Nucleus accumbens (tissue), 56 donors: ENCODE measurements around the gene PGPEP1.
A peak's percentile ranks its signal among the peaks of the same experiment; 100 is the strongest.
"Not testable (repeated sequence)": the region's sequence is repeated elsewhere in the genome, so short reads cannot be mapped to it uniquely, and the experiment has no call there.

Experiments used
- DNase-seq, 56 donors: peaks; one replicate each; lab custom pipeline; 2025; lab: John Stamatoyannopoulos, UW

PGPEP1 gene

GRCh38 chr19:18307271-18307681 lies 33.1 kb upstream of the PGPEP1 start:
- DNase-seq, result no peak

- no peak for DNase-seq
Observed at GRCh38 chr19:18308051-18308947, 32.1 kb upstream of the PGPEP1 start.

GRCh38 chr19:18308948-18309325 lies 31.5 kb upstream of the PGPEP1 start:
- no peak for DNase-seq

- DNase-seq, result no peak
Observed at GRCh38 chr19:18309525-18310064, 30.8 kb upstream of the PGPEP1 start.

GRCh38 chr19:18310118-18310909 lies 30.1 kb upstream of the PGPEP1 start:
- peak in 2 of 56 donors; percentile 6 to 9 for DNase-seq

- DNase-seq, result no peak
Observed at GRCh38 chr19:18310966-18311365, 29.4 kb upstream of the PGPEP1 start.

- no peak for DNase-seq
Observed at GRCh38 chr19:18311502-18312091, 28.8 kb upstream of the PGPEP1 start.

GRCh38 chr19:18312092-18312534 lies 28.3 kb upstream of the PGPEP1 start:
- no peak for DNase-seq

- DNase-seq, result no peak
Observed at GRCh38 chr19:18313398-18313797, 27.0 kb upstream of the PGPEP1 start.

GRCh38 chr19:18317961-18318800 lies 22.2 kb upstream of the PGPEP1 start:
- DNase-seq, result peak in 3 of 56 donors; percentile 9 to 16 (median 14)

GRCh38 chr19:18319591-18320135 lies 20.7 kb upstream of the PGPEP1 start:
- no peak for DNase-seq

- no peak for DNase-seq
Observed at GRCh38 chr19:18320865-18321733, 19.3 kb upstream of the PGPEP1 start.

- no peak for DNase-seq
Observed at GRCh38 chr19:18321734-18322102, 18.7 kb upstream of the PGPEP1 start.

GRCh38 chr19:18322318-18322758 lies 18.1 kb upstream of the PGPEP1 start:
- DNase-seq, result no peak

- DNase-seq, result peak in 55 of 56 donors; percentile 79 to 99 (median 95)
Observed at GRCh38 chr19:18322759-18323460, 17.5 kb upstream of the PGPEP1 start, which contains the start of gene LSM4. Gene LSM4, minus strand, starts transcription at chr19:18323076. Its CDS starts 56 bp downstream, at chr19:18323020.

GRCh38 chr19:18324373-18324731 lies 16.0 kb upstream of the PGPEP1 start:
- DNase-seq, result not testable (repeated sequence)

GRCh38 chr19:18326772-18327171 lies 13.6 kb upstream of the PGPEP1 start:
- DNase-seq, result no peak
